Lung (tissue), 12 donors: ENCODE results near the gene PTPRT. TPM values are rescaled to one million over a fixed set of nuclear protein-coding genes. Genes with fewer than 3 reads are reported as not detected.

ENCODE experiments used
- ATAC-seq: fragments of 200-7000 bp; cut with Tn5 transposase; one replicate; pipeline ENCODE4 v1.9.1; 2020; ENCODE audit warnings: moderate number of reproducible peaks; ENCODE audit not compliant: insufficient read depth, low FRiP score
- DNase-seq, 3 donors: peaks; one replicate each; pipeline ENCODE4 v3.0.0-alpha.2; 2013 to 2017
- H3K27ac ChIP-seq, 2 donors: one replicate each; pipeline ENCODE4 v1.5.1; 2013; ENCODE audit warnings: mild to moderate bottlenecking in 2 of 2, moderate library complexity in 2 of 2, control low read depth in 1 of 2, inconsistent platforms in 1 of 2, low read depth in 1 of 2, low read length in 1 of 2
- H3K27me3 ChIP-seq, 3 donors: one replicate each; pipeline ENCODE4 v1.5.1; 2013; ENCODE audit warnings: low read length in 2 of 3; ENCODE audit not compliant: control insufficient read depth in 3 of 3, insufficient read depth in 3 of 3
- H3K36me3 ChIP-seq, 4 donors: one replicate each; pipeline ENCODE4 v1.5.1; 2013; ENCODE audit warnings: low read length in 4 of 4, mild to moderate bottlenecking in 1 of 4, moderate library complexity in 1 of 4; ENCODE audit not compliant: control insufficient read depth in 4 of 4, insufficient read depth in 4 of 4
- H3K4me1 ChIP-seq, 5 donors: one replicate each; pipeline ENCODE4 v1.5.1; 2013; ENCODE audit warnings: low read length in 5 of 5, mild to moderate bottlenecking in 2 of 5, moderate library complexity in 1 of 5; ENCODE audit not compliant: control insufficient read depth in 5 of 5, insufficient read depth in 5 of 5
- H3K4me3 ChIP-seq: one replicate; pipeline ENCODE4 v1.5.1; 2013; ENCODE audit warnings: mild to moderate bottlenecking, control low read depth, moderate library complexity
- H3K9ac ChIP-seq, 2 donors: one replicate each; pipeline ENCODE4 v1.5.1; 2013; ENCODE audit warnings: low read length in 2 of 2, control low read depth in 1 of 2; ENCODE audit not compliant: insufficient read depth in 1 of 2
- H3K9me3 ChIP-seq, 4 donors: one replicate each; pipeline ENCODE4 v1.5.1; 2013; ENCODE audit warnings: low read length in 3 of 4, mild to moderate bottlenecking in 1 of 4, moderate library complexity in 1 of 4; ENCODE audit not compliant: control insufficient read depth in 4 of 4, insufficient read depth in 3 of 4
- CTCF ChIP-seq: IDR thresholded peaks from 2 replicates; pipeline ENCODE4 v1.5.1; 2012; ENCODE audit warnings: mild to moderate bottlenecking; ENCODE audit errors: control extremely low read depth, extremely low read depth
- WGBS, 2 donors: extraction: QIAGEN DNeasy Blood & Tissue Kit; methylation state at CpG; one replicate each; pipeline ENCODE4 v1.1.7; 2013; 5-methylcytosine and 5-hydroxymethylcytosine counted together
- polyA plus RNA-seq, 2 donors: library from polyadenylated mRNA; stranded (reverse); fragments of 200-250 nt; gene quantifications; one replicate each; pipeline ENCODE4 v1.2.1, GENCODE V29; 2013
- total RNA-seq, 2 donors: library from RNA; depleted of rRNA in 1 of 2; stranded (reverse); fragments of >200 nt in 1 of 2; gene quantifications; one replicate each; pipeline ENCODE4 v1.2.1, GENCODE V29; 2014 to 2021
- donor health status: control.
- donor health status: control.
- donor health status: Bipolar disorder and iron deficiency.
- donor health status: healthy.
- donor health status: DM: yes; HTN: yes; CAD: no.

Gene PTPRT
- total and polyA plus RNA-seq, 4 donors, result 0.37 to 13.8 (median 6.1) TPM

GRCh38 chr20:42370075-42370474, 819.6 kb downstream of the PTPRT start:
- Histone ChIP-seq H3K4me1 (peaks cover 0 to 2% (median 0%) of the 10 kb centered on the region in 5 donors), H3K27ac (no peak overlapping the region), H3K27me3 (peaks cover 3 to 20% (median 4%) of the 10 kb centered on the region in 3 donors), H3K9ac (no peak overlapping the region), H3K9me3 (peaks cover 0 to 9% (median 0%) of the 10 kb centered on the region in 4 donors), H3K36me3 (no peaks in the 10 kb centered on the region), H3K4me3 (no peak overlapping the region)
- no peak for TF ChIP-seq CTCF
- ATAC-seq (no peak), DNase-seq (no peak)
- 39 to 50% methylated on average over 6 of the region's 6 CpGs for WGBS, 2 donors

DNA sequence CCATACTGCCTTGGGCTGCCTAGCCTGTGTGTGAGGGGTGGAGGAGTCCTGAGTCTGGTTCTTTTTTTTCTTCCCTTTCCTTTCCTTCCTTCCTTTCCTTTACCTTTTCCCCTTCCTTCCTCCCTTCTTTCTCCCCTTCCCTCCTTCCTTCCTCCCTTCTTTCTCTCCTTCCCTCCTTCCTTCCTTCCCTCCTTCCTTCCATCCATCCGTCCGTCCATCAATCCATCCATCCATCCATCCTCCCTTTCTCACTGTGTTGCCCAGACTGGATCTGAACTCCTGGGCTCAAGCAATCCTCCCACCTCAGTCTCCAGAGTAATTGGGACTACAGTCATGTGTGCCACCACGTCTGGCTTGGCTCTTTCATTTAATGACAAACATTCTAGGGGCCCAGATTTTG, 820.8 kb downstream of the PTPRT start:
- 68 to 75% methylated on average over 3 of the region's 3 CpGs for WGBS, 2 donors
- Histone ChIP-seq H3K4me3 (no peak overlapping the region), H3K36me3 (no peaks in the 10 kb centered on the region), H3K4me1 (peaks cover 0 to 2% (median 0%) of the 10 kb centered on the region in 5 donors), H3K9ac (no peak overlapping the region), H3K27ac (no peak overlapping the region), H3K9me3 (peaks cover 0 to 9% (median 0%) of the 10 kb centered on the region in 4 donors), H3K27me3 (peaks cover 3 to 20% (median 4%) of the 10 kb centered on the region in 3 donors)
- ATAC-seq (no peak), DNase-seq (no peak)
- TF ChIP-seq CTCF, result no peak

DNA sequence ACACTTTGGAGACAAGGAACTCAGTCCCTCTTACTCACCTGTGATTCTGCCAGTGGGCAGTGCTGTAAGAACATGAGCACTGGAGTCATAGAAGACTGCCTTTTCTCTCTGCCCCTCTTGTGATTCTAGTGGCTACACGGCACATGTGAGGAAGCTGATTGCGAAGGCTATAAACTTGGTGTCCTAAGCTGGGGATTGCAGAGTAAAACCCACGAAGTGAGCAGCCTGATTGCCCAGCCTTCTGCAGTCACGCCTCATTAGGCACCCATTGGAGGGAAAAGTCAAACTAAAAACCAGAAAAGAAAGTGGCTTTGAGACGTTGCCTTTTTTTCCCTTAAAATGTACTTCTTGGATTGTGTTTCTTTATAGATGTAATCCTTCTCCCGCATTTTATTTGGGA, 823.1 kb downstream of the PTPRT start:
- WGBS, 2 donors, result 58 to 71% methylated on average over 6 of the region's 6 CpGs
- H3K36me3 ChIP-seq, result no peaks in the 10 kb centered on the region

More for the DNA sequence above, 823.1 kb downstream of the PTPRT start:
- DNase-seq (no peak), ATAC-seq (no peak)
- TF ChIP-seq CTCF, result no peak
- Histone ChIP-seq H3K4me1 (peaks cover 0 to 2% (median 0%) of the 10 kb centered on the region in 5 donors), H3K4me3 (no peak overlapping the region), H3K27ac (no peak overlapping the region), H3K9ac (no peak overlapping the region), H3K27me3 (peaks cover 3 to 20% (median 4%) of the 10 kb centered on the region in 3 donors), H3K9me3 (peaks cover 0 to 6% (median 0%) of the 10 kb centered on the region in 4 donors)
